SK-N-SH (cell line): Measurements from ENCODE around the gene CCRL2.
"Not testable (repeated sequence)": the region's sequence is repeated elsewhere in the genome, so short reads cannot be mapped to it uniquely, and the experiment has no call there.

Experiments used
- NFIC ChIP-seq: IDR thresholded peaks from 2 replicates; pipeline ENCODE4 v1.4.0; 2012; ENCODE audit warnings: borderline replicate concordance
- RFX5 ChIP-seq: IDR thresholded peaks from 2 replicates; pipeline ENCODE4 v1.6.1; 2012; ENCODE audit warnings: mild to moderate bottlenecking, improper control_type of control experiment, low read length
- TF ChIP-seq, protein P1 (sequence below): fragments of 200-600 bp; sonication (generic); IDR thresholded peaks from 2 replicates; pipeline ENCODE4 v1.6.1; 2017; ENCODE audit warnings: antibody characterized with exemption, mild to moderate bottlenecking, moderate library complexity

DNA sequence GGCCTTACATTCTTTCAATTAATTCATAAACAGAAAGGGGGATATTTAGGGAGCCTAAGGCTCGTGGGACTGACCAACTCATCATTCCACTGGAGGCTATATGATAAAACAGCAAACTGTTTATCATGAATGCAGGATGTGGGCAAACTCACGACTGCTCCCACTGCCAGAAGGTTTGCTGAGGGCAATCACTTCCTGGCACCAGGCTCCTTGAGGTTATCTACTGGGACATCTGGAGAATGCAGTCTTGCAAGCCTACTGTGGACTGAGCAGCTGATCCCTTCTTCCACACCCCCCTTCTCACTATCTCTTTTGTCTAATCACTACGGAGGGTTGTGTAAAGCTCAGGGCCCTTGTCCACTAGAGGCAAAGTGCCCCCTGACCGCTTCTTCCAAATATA is 26.1 kb downstream of the CCRL2 start:
- TF ChIP-seq, protein P1, sequence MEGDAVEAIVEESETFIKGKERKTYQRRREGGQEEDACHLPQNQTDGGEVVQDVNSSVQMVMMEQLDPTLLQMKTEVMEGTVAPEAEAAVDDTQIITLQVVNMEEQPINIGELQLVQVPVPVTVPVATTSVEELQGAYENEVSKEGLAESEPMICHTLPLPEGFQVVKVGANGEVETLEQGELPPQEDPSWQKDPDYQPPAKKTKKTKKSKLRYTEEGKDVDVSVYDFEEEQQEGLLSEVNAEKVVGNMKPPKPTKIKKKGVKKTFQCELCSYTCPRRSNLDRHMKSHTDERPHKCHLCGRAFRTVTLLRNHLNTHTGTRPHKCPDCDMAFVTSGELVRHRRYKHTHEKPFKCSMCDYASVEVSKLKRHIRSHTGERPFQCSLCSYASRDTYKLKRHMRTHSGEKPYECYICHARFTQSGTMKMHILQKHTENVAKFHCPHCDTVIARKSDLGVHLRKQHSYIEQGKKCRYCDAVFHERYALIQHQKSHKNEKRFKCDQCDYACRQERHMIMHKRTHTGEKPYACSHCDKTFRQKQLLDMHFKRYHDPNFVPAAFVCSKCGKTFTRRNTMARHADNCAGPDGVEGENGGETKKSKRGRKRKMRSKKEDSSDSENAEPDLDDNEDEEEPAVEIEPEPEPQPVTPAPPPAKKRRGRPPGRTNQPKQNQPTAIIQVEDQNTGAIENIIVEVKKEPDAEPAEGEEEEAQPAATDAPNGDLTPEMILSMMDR = not testable (repeated sequence)
- not testable (repeated sequence) for TF ChIP-seq RFX5, NFIC
